Stimulated activated naive CD8-positive, alpha-beta T cell treated with anti-CD3 and anti-CD28 coated beads, Interleukin-15, Interleukin-2, amounts not matched to agents 100 U/mL and 50 U/mL, for 24 hours (primary cell): ENCODE data around the gene MAPK11.

Source experiments
- ATAC-seq: fragments of 150-1000 bp; cut with Tn5 transposase; one replicate; pipeline ENCODE4 v1.10.0; 2021
- DNase-seq: peaks from one replicate; pipeline ENCODE4 v3.0.0; 2021

The MAPK11 gene

GRCh38 chr22:50248196-50249081 is 21.7 kb downstream of the MAPK11 start:
- DNase-seq (no peak), ATAC-seq (no peak)

- DNase-seq = no peak
- no peak for ATAC-seq
Observed at GRCh38 chr22:50247748-50248147, 22.4 kb downstream of the MAPK11 start.

GRCh38 chr22:50246242-50247175 is 23.7 kb downstream of the MAPK11 start:
- ATAC-seq = no peak
- no peak for DNase-seq

- ATAC-seq = peak; percentile 0
- no peak for DNase-seq
Observed at GRCh38 chr22:50245214-50246072, 24.7 kb downstream of the MAPK11 start.

- DNase-seq (peak; percentile 96), ATAC-seq (peak; percentile 92)
Observed at GRCh38 chr22:50244420-50245213, 25.6 kb downstream of the MAPK11 start, which contains the start of gene TUBGCP6. TSS of gene TUBGCP6 (minus strand) at chr22:50245023. CDS start at chr22:50244459, 564 bp downstream.

- DNase-seq = no peak
Observed at GRCh38 chr22:50243685-50244419, 26.3 kb downstream of the MAPK11 start.

GRCh38 chr22:50242406-50242949 is 27.7 kb downstream of the MAPK11 start:
- ATAC-seq = no peak

More at GRCh38 chr22:50243685-50244419, 26.3 kb downstream of the MAPK11 start:
- ATAC-seq = no peak

GRCh38 chr22:50238755-50239154 is 31.4 kb downstream of the MAPK11 start:
- DNase-seq (no peak), ATAC-seq (no peak)

More at GRCh38 chr22:50242406-50242949, 27.7 kb downstream of the MAPK11 start:
- DNase-seq = no peak

GRCh38 chr22:50236731-50237409 is 33.3 kb downstream of the MAPK11 start:
- DNase-seq (no peak), ATAC-seq (no peak)

GRCh38 chr22:50233223-50233622 is 37.0 kb downstream of the MAPK11 start:
- DNase-seq = no peak
- ATAC-seq = no peak

- ATAC-seq (no peak), DNase-seq (no peak)
Observed at GRCh38 chr22:50232481-50233151, 37.6 kb downstream of the MAPK11 start.

- DNase-seq (no peak), ATAC-seq (no peak)
Observed at GRCh38 chr22:50229370-50229769, 40.8 kb downstream of the MAPK11 start.

- no peak for DNase-seq
- no peak for ATAC-seq
Observed at GRCh38 chr22:50228366-50228765, 41.8 kb downstream of the MAPK11 start.

- DNase-seq (no peak), ATAC-seq (no peak)
Observed at GRCh38 chr22:50227579-50228215, 42.5 kb downstream of the MAPK11 start.

GRCh38 chr22:50226875-50227165 is 43.4 kb downstream of the MAPK11 start:
- ATAC-seq (no peak), DNase-seq (no peak)

GRCh38 chr22:50226063-50226874 is 43.9 kb downstream of the MAPK11 start:
- DNase-seq = no peak
- no peak for ATAC-seq

- DNase-seq (no peak), ATAC-seq (no peak)
Observed at GRCh38 chr22:50225200-50225969, 44.8 kb downstream of the MAPK11 start.
